Measurements from ENCODE around the gene AUP1. TPM values are rescaled to one million over a fixed set of nuclear protein-coding genes. Genes with fewer than 3 reads are reported as not detected.

The AUP1 gene
- total and polyA plus RNA-seq, 9 of the 15 experiments (the other 6 are each of a cell fraction or from before 2014, with no cell fraction given), result 70.7 to 245 (median 165) TPM

DNA sequence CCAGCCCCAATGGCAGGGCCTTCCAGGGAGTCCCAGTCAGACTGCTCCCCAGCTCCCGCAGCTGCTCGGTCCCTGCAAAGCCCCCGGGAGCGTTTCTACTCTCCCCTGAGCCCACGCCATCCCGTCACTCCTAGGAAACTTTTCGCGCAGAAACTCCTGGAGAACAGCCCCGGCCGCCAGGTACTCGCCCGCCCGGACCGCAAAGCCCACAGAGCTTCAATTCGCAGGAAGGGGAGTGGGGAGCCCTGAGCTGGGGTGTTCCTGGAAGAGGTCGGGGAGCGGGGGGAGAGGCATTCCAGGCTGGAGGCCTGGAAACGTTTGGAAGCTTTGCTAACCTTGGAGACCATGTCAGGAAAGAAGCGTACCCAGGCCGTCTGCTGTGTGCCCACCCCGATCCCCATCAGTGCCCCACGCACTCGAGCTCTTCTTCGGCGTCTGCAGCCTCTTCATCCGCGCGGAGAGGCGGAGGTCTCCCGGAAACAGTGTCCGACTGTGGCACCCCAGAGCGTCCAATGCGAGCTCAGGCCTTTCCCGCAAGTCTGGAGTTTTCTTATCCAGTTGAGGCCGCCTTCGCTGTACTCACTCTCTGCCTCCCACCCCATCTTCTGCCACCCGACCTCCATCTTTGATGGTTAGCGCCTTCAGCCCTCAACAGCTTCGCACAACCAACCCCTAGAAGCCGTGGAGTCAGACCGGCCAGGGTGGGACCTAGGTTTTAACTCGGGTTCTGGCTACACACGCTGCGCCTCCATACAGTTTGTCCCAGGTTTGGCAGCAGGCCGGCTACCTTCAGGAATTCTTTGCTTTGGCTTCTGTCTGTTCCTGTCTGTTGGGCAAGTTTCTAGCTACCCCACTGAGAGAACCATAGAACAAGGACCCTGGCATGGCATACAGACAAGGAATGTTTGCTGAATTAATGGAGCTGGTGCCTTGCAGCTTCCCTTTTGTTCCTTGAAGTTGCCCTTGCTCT, 25.7 kb downstream of the AUP1 start (continued):
- TF ChIP-seq, protein P1, sequence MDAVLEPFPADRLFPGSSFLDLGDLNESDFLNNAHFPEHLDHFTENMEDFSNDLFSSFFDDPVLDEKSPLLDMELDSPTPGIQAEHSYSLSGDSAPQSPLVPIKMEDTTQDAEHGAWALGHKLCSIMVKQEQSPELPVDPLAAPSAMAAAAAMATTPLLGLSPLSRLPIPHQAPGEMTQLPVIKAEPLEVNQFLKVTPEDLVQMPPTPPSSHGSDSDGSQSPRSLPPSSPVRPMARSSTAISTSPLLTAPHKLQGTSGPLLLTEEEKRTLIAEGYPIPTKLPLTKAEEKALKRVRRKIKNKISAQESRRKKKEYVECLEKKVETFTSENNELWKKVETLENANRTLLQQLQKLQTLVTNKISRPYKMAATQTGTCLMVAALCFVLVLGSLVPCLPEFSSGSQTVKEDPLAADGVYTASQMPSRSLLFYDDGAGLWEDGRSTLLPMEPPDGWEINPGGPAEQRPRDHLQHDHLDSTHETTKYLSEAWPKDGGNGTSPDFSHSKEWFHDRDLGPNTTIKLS (IDR thresholded peaks at IDR 0.05; ENCODE audit: borderline replicate concordance, low read depth), result no peak; the same call in 1 of the 2 replicates
- TF ChIP-seq, protein P2, sequence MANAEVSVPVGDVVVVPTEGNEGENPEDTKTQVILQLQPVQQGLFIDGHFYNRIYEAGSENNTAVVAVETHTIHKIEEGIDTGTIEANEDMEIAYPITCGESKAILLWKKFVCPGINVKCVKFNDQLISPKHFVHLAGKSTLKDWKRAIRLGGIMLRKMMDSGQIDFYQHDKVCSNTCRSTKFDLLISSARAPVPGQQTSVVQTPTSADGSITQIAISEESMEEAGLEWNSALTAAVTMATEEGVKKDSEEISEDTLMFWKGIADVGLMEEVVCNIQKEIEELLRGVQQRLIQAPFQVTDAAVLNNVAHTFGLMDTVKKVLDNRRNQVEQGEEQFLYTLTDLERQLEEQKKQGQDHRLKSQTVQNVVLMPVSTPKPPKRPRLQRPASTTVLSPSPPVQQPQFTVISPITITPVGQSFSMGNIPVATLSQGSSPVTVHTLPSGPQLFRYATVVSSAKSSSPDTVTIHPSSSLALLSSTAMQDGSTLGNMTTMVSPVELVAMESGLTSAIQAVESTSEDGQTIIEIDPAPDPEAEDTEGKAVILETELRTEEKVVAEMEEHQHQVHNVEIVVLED (CRISPR knock-in tag; IDR thresholded peaks at IDR 0.05), result no peak
- peak; percentile 5; the same call in 1 of the 2 replicates for TF ChIP-seq ZNF12 (CRISPR knock-in tag; IDR thresholded peaks at IDR 0.05)
- no peak; the same call in 1 of the 2 replicates for TF ChIP-seq MTA3 (IDR thresholded peaks at IDR 0.05; ENCODE audit: borderline replicate concordance)
- peak; percentile 63 for TF ChIP-seq PCBP1 (IDR thresholded peaks at IDR 0.05; ENCODE audit: low read depth, low read length, poor library complexity, severe bottlenecking)
- TF ChIP-seq, protein P3, sequence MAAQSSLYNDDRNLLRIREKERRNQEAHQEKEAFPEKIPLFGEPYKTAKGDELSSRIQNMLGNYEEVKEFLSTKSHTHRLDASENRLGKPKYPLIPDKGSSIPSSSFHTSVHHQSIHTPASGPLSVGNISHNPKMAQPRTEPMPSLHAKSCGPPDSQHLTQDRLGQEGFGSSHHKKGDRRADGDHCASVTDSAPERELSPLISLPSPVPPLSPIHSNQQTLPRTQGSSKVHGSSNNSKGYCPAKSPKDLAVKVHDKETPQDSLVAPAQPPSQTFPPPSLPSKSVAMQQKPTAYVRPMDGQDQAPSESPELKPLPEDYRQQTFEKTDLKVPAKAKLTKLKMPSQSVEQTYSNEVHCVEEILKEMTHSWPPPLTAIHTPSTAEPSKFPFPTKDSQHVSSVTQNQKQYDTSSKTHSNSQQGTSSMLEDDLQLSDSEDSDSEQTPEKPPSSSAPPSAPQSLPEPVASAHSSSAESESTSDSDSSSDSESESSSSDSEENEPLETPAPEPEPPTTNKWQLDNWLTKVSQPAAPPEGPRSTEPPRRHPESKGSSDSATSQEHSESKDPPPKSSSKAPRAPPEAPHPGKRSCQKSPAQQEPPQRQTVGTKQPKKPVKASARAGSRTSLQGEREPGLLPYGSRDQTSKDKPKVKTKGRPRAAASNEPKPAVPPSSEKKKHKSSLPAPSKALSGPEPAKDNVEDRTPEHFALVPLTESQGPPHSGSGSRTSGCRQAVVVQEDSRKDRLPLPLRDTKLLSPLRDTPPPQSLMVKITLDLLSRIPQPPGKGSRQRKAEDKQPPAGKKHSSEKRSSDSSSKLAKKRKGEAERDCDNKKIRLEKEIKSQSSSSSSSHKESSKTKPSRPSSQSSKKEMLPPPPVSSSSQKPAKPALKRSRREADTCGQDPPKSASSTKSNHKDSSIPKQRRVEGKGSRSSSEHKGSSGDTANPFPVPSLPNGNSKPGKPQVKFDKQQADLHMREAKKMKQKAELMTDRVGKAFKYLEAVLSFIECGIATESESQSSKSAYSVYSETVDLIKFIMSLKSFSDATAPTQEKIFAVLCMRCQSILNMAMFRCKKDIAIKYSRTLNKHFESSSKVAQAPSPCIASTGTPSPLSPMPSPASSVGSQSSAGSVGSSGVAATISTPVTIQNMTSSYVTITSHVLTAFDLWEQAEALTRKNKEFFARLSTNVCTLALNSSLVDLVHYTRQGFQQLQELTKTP (IDR thresholded peaks at IDR 0.05; ENCODE audit: low read depth in 1 of 2, partially characterized antibody in 2 of 2), result peak in 1 of 2 experiments; percentile 46
- no peak for TF ChIP-seq SP1 (CRISPR knock-in tag; IDR thresholded peaks at IDR 0.05)
- no peak for TF ChIP-seq ZKSCAN1 (IDR thresholded peaks at IDR 0.05; ENCODE audit: low read depth, low read length)
- peak; percentile 8; the same call in 1 of the 2 replicates for TF ChIP-seq JUND (IDR thresholded peaks at IDR 0.05; ENCODE audit: borderline replicate concordance, low read depth, low read length)
- TF ChIP-seq JUND (tag; IDR thresholded peaks at IDR 0.05; ENCODE audit: borderline replicate concordance, low read depth, low read length), result no peak
- no peak; the same call in 1 of the 2 replicates for TF ChIP-seq ATF7 (IDR thresholded peaks at IDR 0.05)
- TF ChIP-seq, protein P4, sequence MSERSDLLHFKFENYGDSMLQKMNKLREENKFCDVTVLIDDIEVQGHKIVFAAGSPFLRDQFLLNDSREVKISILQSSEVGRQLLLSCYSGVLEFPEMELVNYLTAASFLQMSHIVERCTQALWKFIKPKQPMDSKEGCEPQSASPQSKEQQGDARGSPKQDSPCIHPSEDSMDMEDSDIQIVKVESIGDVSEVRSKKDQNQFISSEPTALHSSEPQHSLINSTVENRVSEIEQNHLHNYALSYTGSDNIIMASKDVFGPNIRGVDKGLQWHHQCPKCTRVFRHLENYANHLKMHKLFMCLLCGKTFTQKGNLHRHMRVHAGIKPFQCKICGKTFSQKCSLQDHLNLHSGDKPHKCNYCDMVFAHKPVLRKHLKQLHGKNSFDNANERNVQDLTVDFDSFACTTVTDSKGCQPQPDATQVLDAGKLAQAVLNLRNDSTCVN (CRISPR knock-in tag; IDR thresholded peaks at IDR 0.05), result no peak
- TF ChIP-seq MEF2A (IDR thresholded peaks at IDR 0.05; ENCODE audit: control insufficient read depth, low read depth, low read length), result no peak
- TF ChIP-seq, protein P5, sequence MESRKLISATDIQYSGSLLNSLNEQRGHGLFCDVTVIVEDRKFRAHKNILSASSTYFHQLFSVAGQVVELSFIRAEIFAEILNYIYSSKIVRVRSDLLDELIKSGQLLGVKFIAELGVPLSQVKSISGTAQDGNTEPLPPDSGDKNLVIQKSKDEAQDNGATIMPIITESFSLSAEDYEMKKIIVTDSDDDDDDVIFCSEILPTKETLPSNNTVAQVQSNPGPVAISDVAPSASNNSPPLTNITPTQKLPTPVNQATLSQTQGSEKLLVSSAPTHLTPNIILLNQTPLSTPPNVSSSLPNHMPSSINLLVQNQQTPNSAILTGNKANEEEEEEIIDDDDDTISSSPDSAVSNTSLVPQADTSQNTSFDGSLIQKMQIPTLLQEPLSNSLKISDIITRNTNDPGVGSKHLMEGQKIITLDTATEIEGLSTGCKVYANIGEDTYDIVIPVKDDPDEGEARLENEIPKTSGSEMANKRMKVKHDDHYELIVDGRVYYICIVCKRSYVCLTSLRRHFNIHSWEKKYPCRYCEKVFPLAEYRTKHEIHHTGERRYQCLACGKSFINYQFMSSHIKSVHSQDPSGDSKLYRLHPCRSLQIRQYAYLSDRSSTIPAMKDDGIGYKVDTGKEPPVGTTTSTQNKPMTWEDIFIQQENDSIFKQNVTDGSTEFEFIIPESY (CRISPR knock-in tag; IDR thresholded peaks at IDR 0.05), result no peak
- TF ChIP-seq ZNF140 (CRISPR knock-in tag; IDR thresholded peaks at IDR 0.05), result no peak

Measured in K562 (cell line).